ENCODE results near the gene DEFB121. TPM values are rescaled to one million over a fixed set of nuclear protein-coding genes. Genes with fewer than 3 reads are reported as not detected.
"Not testable (repeated sequence)": the region's sequence is repeated elsewhere in the genome, so short reads cannot be mapped to it uniquely, and the experiment has no call there.

DEFB121 gene
- total and polyA plus RNA-seq, 2 experiments from 2014 or later: not detected

- no peaks in the 10 kb centered on the region for H3F3A ChIP-seq (ENCODE audit: insufficient read depth)
- no peak overlapping the region for H3K9ac ChIP-seq
- H3K4me1 ChIP-seq (ENCODE audit: insufficient read depth): no peaks in the 10 kb centered on the region
- H3K9me3 ChIP-seq (ENCODE audit: low read depth): no peaks in the 10 kb centered on the region
- no peak for DNase-seq
- WGBS, 2 experiments (ENCODE audit: low coverage in 1 of 2, low lambda C conversion rate in 2 of 2, missing lambda C conversion rate in 2 of 2): 35 to 42% methylated on average over 12 of the region's 12 CpGs
- in situ Hi-C loops (cut with MboI): no loop called here
- H4K20me1 ChIP-seq (ENCODE audit: insufficient read depth): no peaks in the 10 kb centered on the region
- no peak overlapping the region for H3K4me3 ChIP-seq
- no peaks in the 10 kb centered on the region for H3K9me2 ChIP-seq (ENCODE audit: insufficient read depth)
- H3K79me2 ChIP-seq (ENCODE audit: insufficient read depth): no peaks in the 10 kb centered on the region
- no peak overlapping the region for H3K27ac ChIP-seq
- H2AFZ ChIP-seq: no peak overlapping the region
- H3K36me3 ChIP-seq (ENCODE audit: low read depth): no peaks in the 10 kb centered on the region
- no peak for TF ChIP-seq EZH2 (IDR thresholded peaks at IDR 0.05; ENCODE audit: insufficient read depth, poor library complexity, severe bottlenecking)
- H3K27me3 ChIP-seq (replicated peaks; ENCODE audit: insufficient read depth): peaks cover 4% of the 10 kb centered on the region; the same call in 1 of the 2 replicates
- H3K4me2 ChIP-seq (ENCODE audit: unreplicated experiment): no peak overlapping the region
Observed at GRCh38 chr20:31446084-31446819, 40.2 kb upstream of the DEFB121 start.

DNA sequence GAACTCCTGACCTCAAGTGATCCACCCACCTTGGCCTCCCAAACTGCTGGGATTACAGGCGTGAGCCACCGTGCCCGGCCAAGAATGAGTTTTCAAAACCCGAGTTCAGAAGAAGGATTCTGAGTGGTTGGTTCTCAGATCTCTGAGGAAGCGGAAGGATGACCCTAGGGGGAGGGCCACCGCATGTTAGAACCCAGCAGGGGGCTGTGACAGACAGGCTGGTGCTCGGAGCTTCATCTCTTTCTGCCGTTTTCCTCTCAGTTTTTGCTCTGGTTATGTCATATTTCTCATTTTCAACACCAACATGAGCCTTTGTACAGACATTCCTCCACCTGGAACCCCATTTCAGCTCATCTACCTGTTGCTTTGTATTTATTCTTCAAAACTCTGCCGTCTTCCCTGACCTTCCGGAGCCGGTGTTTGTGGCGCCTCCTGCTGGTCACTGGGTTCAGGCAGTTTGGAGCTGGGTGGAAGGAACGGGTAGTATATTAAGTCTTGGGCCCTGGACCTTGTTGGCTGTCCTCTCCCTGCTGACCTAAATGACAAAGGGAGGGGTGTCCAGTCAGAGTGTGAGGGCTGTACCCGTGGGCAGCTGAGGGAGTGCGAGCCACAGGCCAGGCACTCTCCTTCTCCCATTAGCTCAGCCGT lies 34.1 kb upstream of the DEFB121 start, which contains the start of gene DEFB123:
TSS of gene DEFB123 (plus strand) at position 621 of the 648 bp plus-strand sequence. CDS start 67 bp downstream, outside the sequence.
- Histone ChIP-seq H3K9me2 (ENCODE audit: insufficient read depth) (no peaks in the 10 kb centered on the region), H3K9me3 (ENCODE audit: low read depth) (no peaks in the 10 kb centered on the region), H3K4me1 (ENCODE audit: insufficient read depth) (no peaks in the 10 kb centered on the region), H3K9ac (no peak within 1 kb of the TSS), H3F3A (ENCODE audit: insufficient read depth) (no peaks in the 10 kb centered on the region), H3K27me3 (replicated peaks; ENCODE audit: insufficient read depth) (no peaks in the 10 kb centered on the region), H3K4me2 (ENCODE audit: unreplicated experiment) (no peak within 1 kb of the TSS), H3K4me3 (no peak within 1 kb of the TSS), H3K79me2 (ENCODE audit: insufficient read depth) (no peaks in the 10 kb centered on the region), H4K20me1 (ENCODE audit: insufficient read depth) (no peaks in the 10 kb centered on the region), H2AFZ (no peak within 1 kb of the TSS), H3K27ac (no peak within 1 kb of the TSS), H3K36me3 (ENCODE audit: low read depth) (no peaks in the 10 kb centered on the region)
- in situ Hi-C loops (cut with MboI): no loop called here
- DNase-seq: no peak
- TF ChIP-seq EZH2phosphoT487 (IDR thresholded peaks at IDR 0.05; ENCODE audit: insufficient read depth, low read depth) (no peak), EZH2 (IDR thresholded peaks at IDR 0.05; ENCODE audit: insufficient read depth, poor library complexity, severe bottlenecking) (no peak)
- WGBS, 2 experiments (ENCODE audit: low coverage in 1 of 2, low lambda C conversion rate in 2 of 2, missing lambda C conversion rate in 2 of 2): 51 to 55% methylated on average over 16 of the region's 16 CpGs

GRCh38 chr20:31430568-31431115 lies 24.6 kb upstream of the DEFB121 start:
- Histone ChIP-seq H3F3A (ENCODE audit: insufficient read depth) (no peaks in the 10 kb centered on the region), H3K79me2 (ENCODE audit: insufficient read depth) (no peaks in the 10 kb centered on the region), H3K36me3 (ENCODE audit: low read depth) (no peaks in the 10 kb centered on the region), H3K9ac (no peak overlapping the region), H4K20me1 (ENCODE audit: insufficient read depth) (no peaks in the 10 kb centered on the region), H3K4me2 (ENCODE audit: unreplicated experiment) (no peak overlapping the region), H3K4me1 (ENCODE audit: insufficient read depth) (no peaks in the 10 kb centered on the region), H3K4me3 (no peak overlapping the region), H3K9me2 (ENCODE audit: insufficient read depth) (no peaks in the 10 kb centered on the region), H3K27ac (no peak overlapping the region), H3K9me3 (ENCODE audit: low read depth) (no peaks in the 10 kb centered on the region), H3K27me3 (replicated peaks; ENCODE audit: insufficient read depth) (no peaks in the 10 kb centered on the region; the same call in 1 of the 2 replicates), H2AFZ (no peak overlapping the region)
- DNase-seq: no peak
- in situ Hi-C loops (cut with MboI): no loop called here
- 19 to 20% methylated on average over 4 of the region's 4 CpGs for WGBS, 2 experiments (ENCODE audit: low coverage in 1 of 2, low lambda C conversion rate in 2 of 2, missing lambda C conversion rate in 2 of 2)
- TF ChIP-seq EZH2phosphoT487 (IDR thresholded peaks at IDR 0.05; ENCODE audit: insufficient read depth, low read depth): no peak
- no peak for TF ChIP-seq EZH2 (IDR thresholded peaks at IDR 0.05; ENCODE audit: insufficient read depth, poor library complexity, severe bottlenecking)

- H2AFZ ChIP-seq; H3K9ac ChIP-seq; H3K4me2 ChIP-seq (ENCODE audit: unreplicated experiment); H3K4me3 ChIP-seq; H3K9me3 ChIP-seq (ENCODE audit: low read depth); H3K79me2 ChIP-seq (ENCODE audit: insufficient read depth); in situ Hi-C loops (cut with MboI); DNase-seq; H3K27me3 ChIP-seq (replicated peaks; ENCODE audit: insufficient read depth); H3K36me3 ChIP-seq (ENCODE audit: low read depth); H3K4me1 ChIP-seq (ENCODE audit: insufficient read depth); H3K9me2 ChIP-seq (ENCODE audit: insufficient read depth); H3K27ac ChIP-seq; H3F3A ChIP-seq (ENCODE audit: insufficient read depth); H4K20me1 ChIP-seq (ENCODE audit: insufficient read depth): not testable (repeated sequence)
- 82 to 84% methylated on average over 6 to 27 of the region's 31 CpGs for WGBS, 2 experiments (ENCODE audit: low coverage in 1 of 2, low lambda C conversion rate in 2 of 2, missing lambda C conversion rate in 2 of 2)
Observed at GRCh38 chr20:31427576-31427975, 21.6 kb upstream of the DEFB121 start.

DNA sequence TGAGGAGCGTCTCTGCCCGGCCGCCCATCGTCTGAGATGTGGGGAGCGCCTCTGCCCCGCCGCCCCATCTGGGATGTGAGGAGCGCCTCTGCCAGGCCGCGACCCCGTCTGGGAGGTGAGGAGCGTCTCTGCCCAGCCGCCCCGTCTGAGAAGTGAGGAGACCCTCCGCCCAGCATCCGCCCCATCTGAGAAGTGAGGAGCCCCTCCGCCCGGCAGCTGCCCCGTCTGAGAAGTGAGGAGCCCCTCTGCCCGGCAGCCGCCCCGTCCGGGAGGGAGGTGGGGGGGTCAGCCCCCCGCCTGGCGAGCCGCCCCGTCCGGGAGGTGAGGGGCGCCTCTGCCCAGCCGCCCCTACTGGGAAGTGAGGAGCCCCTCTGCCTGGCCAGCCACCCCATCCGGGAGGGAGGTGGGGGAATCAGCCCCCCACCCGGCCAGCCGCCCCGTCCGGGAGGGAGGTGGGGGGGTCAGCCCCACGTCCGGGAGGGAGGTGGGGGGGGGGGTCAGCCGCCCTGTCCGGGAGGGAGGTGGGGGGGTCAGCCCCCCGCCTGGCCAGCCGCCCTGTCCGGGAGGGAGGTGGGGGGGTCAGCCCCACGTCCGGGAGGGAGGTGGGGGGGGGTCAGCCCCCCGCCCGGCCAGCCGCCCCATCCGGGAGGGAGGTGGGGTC lies 21.0 kb upstream of the DEFB121 start:
- H4K20me1 ChIP-seq (ENCODE audit: insufficient read depth); H3K9me2 ChIP-seq (ENCODE audit: insufficient read depth); H3F3A ChIP-seq (ENCODE audit: insufficient read depth); H3K4me2 ChIP-seq (ENCODE audit: unreplicated experiment); H3K4me1 ChIP-seq (ENCODE audit: insufficient read depth); H3K4me3 ChIP-seq; H3K9ac ChIP-seq; H3K36me3 ChIP-seq (ENCODE audit: low read depth); H3K27me3 ChIP-seq (replicated peaks; ENCODE audit: insufficient read depth); in situ Hi-C loops (cut with MboI); H3K79me2 ChIP-seq (ENCODE audit: insufficient read depth); DNase-seq; H2AFZ ChIP-seq; H3K9me3 ChIP-seq (ENCODE audit: low read depth); H3K27ac ChIP-seq: not testable (repeated sequence)
- 88 to 100% methylated on average over 1 to 29 of the region's 48 CpGs for WGBS, 2 experiments (ENCODE audit: low coverage in 1 of 2, low lambda C conversion rate in 2 of 2, missing lambda C conversion rate in 2 of 2)

All from GM23248 (cell line).